Bronchial epithelial cell (primary cell): Measurements from ENCODE around the gene PKP1. TPM values are rescaled to one million over a fixed set of nuclear protein-coding genes. Genes with fewer than 3 reads are reported as not detected.

Experiments
- DNase-seq: peaks from one replicate; pipeline ENCODE4 v3.0.0-alpha.2; 2010; ENCODE audit warnings: low read depth
- FAIRE-seq: peaks from 2 replicates; lab custom pipeline; 2011; peaks lifted over from hg19 to GRCh38; lab: Jason Lieb, UNC
- H3K27me3 ChIP-seq: 2 replicates; pipeline ENCODE4 v1.5.1; 2011; ENCODE audit warnings: low read length; ENCODE audit not compliant: control insufficient read depth, insufficient read depth
- H3K36me3 ChIP-seq: 2 replicates; pipeline ENCODE4 v1.5.1; 2011; ENCODE audit warnings: low read length; ENCODE audit not compliant: control insufficient read depth, insufficient read depth
- H3K4me3 ChIP-seq: 2 replicates; pipeline ENCODE4 v1.5.1; 2011; ENCODE audit warnings: mild to moderate bottlenecking, low read depth, low read length, control low read depth
- CTCF ChIP-seq: IDR thresholded peaks from 2 replicates; pipeline ENCODE4 v1.5.1; 2011; ENCODE audit warnings: mild to moderate bottlenecking, moderate library complexity, low read length, control low read depth, inconsistent platforms; ENCODE audit not compliant: insufficient read depth, severe bottlenecking
- total RNA-seq: library from RNA; depleted of rRNA; stranded (reverse); fragments of >200 nt; gene quantifications from 2 replicates; pipeline ENCODE4 v1.2.1, GENCODE V29; 2014

PKP1 gene
- total RNA-seq, 1 donor from 2014 or later, result 117 TPM

- no peak for TF ChIP-seq CTCF
- no peaks in the 10 kb centered on the region for H3K27me3 ChIP-seq
- no peak overlapping the region for H3K4me3 ChIP-seq
- DNase-seq (no peak), FAIRE-seq (no peak)
- peaks cover 59% of the 10 kb centered on the region for H3K36me3 ChIP-seq
Measured at GRCh38 chr1:201313086-201313485, 29.8 kb downstream of the PKP1 start.

DNA sequence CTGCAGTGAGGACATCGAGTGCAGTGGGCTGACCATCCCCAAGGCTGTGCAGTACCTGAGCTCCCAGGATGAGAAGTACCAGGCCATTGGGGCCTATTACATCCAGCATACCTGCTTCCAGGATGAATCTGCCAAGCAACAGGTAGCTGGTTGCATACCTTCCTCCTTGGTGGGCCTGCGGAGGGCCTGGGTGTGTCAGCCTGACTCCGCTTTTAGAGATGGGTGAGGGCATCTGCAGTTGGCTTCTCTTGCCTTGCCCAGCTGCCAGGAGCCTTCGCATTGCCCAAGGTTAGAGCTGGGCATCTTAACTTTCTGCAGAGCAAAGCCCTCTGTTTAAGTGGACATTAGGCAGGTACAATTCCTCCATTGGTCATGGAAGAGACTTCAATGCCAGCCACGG is 33.2 kb downstream of the PKP1 start:
- peaks cover 83% of the 10 kb centered on the region for H3K36me3 ChIP-seq

DNA sequence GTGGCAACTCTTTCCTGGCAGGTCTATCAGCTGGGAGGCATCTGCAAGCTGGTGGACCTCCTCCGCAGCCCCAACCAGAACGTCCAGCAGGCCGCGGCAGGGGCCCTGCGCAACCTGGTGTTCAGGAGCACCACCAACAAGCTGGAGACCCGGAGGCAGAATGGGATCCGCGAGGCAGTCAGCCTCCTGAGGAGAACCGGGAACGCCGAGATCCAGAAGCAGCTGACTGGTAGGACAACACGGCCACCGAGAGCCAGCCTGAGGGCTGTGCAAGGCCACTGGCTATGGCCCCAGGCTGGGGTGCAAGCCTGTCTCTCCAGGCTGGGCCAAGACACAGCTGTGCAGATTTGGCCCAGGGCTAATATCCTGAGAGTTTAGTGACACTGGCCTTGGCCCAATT is 34.2 kb downstream of the PKP1 start:
- Histone ChIP-seq H3K27me3 (no peaks in the 10 kb centered on the region), H3K36me3 (peaks cover 88% of the 10 kb centered on the region), H3K4me3 (no peak overlapping the region)
- no peak for TF ChIP-seq CTCF
- no peak for DNase-seq
- FAIRE-seq, result no peak

More for the DNA sequence above, 33.2 kb downstream of the PKP1 start:
- DNase-seq (no peak), FAIRE-seq (no peak)
- no peak for TF ChIP-seq CTCF
- no peak overlapping the region for H3K4me3 ChIP-seq
- no peaks in the 10 kb centered on the region for H3K27me3 ChIP-seq

DNA sequence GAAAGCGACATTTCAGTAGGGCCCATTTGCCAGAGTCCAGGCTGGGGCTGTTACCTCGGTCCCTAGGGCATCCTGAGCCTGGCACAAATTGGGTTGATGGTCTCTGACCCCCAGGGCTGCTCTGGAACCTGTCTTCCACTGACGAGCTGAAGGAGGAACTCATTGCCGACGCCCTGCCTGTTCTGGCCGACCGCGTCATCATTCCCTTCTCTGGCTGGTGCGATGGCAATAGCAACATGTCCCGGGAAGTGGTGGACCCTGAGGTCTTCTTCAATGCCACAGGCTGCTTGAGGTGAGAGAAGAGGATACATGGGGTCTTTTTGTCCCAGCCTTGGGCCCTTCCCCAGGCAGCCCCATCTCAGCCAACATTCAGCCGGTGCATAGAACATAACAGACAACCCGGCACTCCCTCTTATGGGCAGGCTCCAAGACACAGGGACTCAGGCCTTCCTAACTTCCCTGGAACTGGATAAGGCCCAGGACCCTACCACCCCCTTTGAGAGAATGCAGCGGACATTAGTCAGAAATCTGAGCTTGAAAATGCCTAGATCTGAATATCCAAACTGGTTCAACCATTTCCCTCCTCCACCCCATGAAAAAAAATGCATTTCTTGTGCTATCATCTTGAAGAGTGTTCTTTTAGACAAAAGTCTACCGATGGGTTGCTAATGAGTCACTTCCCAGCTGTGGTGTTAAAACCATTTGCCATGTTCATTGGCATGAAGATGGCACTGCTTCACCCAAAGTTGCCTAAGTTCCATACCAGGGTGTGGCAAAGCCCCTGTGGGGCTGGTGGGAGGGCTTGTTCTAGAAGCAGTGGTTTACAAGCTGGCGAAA is 35.4 kb downstream of the PKP1 start:
- TF ChIP-seq CTCF, result no peak

GRCh38 chr1:201319631-201320030 is 36.3 kb downstream of the PKP1 start:
- TF ChIP-seq CTCF, result no peak
- Histone ChIP-seq H3K4me3 (no peak overlapping the region), H3K27me3 (no peaks in the 10 kb centered on the region), H3K36me3 (peaks cover 94% of the 10 kb centered on the region)
- DNase-seq (no peak), FAIRE-seq (no peak)

More for the DNA sequence above, 35.4 kb downstream of the PKP1 start:
- FAIRE-seq (peak; percentile 7), DNase-seq (peak; percentile 48)
- H3K4me3 ChIP-seq, result no peak overlapping the region
- H3K27me3 ChIP-seq, result no peaks in the 10 kb centered on the region
- H3K36me3 ChIP-seq, result peaks cover 90% of the 10 kb centered on the region
